A673 (cell line): ENCODE results near the gene DDX21. TPM values are rescaled to one million over a fixed set of nuclear protein-coding genes. Genes with fewer than 3 reads are reported as not detected.

ENCODE experiments used
- BruUV-seq: library from RNA; stranded (reverse); fragments of 400-500 nt; replicated peaks from 2 replicates; lab custom pipeline; 2021; lab: Mats Ljungman, UMichigan
- CTCF ChIA-PET: fragments of 300-600 bp; sonication (Branson Sonifier 250); formaldehyde crosslinking; loops from one replicate; lab custom pipeline; 2022; ENCODE audit warnings: antibody characterized with exemption; lab: Charles Lee
- POLR2A ChIA-PET: fragments of 300-600 bp; sonication (Branson Sonifier 250); formaldehyde crosslinking; loops from one replicate; lab custom pipeline; 2022; ENCODE audit warnings: antibody characterized with exemption; ENCODE audit not compliant: low non-redundant PET; lab: Charles Lee
- DNase-seq: peaks from one replicate; pipeline ENCODE4 v3.0.0-alpha.2; 2015; ENCODE audit warnings: low spot score
- H3K27ac ChIP-seq: fragments of 200-600 bp; sonication (generic); 2 replicates; pipeline ENCODE4 v1.5.1; 2016; ENCODE audit warnings: mixed run types, low read depth, mild to moderate bottlenecking, mixed read lengths, antibody characterized with exemption, low read length; ENCODE audit not compliant: poor library complexity, severe bottlenecking
- H3K27me3 ChIP-seq: fragments of 200-600 bp; sonication (generic); replicated peaks from 2 replicates; pipeline ENCODE4 v1.6.1; 2017; ENCODE audit warnings: mixed run types, low read depth, mild to moderate bottlenecking, mixed read lengths, antibody characterized with exemption, low read length; ENCODE audit not compliant: insufficient read depth, poor library complexity
- H3K36me3 ChIP-seq: fragments of 200-600 bp; sonication (generic); 2 replicates; pipeline ENCODE4 v1.6.1; 2016; ENCODE audit warnings: mixed run types, mild to moderate bottlenecking, mixed read lengths, antibody characterized with exemption, low read length; ENCODE audit not compliant: insufficient read depth, poor library complexity, severe bottlenecking
- H3K4me1 ChIP-seq: fragments of 200-600 bp; sonication (generic); 2 replicates; pipeline ENCODE4 v1.6.1; 2017; ENCODE audit warnings: mixed run types, mild to moderate bottlenecking, mixed read lengths, antibody characterized with exemption, low read length; ENCODE audit not compliant: insufficient read depth, poor library complexity, severe bottlenecking
- H3K4me3 ChIP-seq: fragments of 200-600 bp; sonication (generic); 2 replicates; pipeline ENCODE4 v1.5.1; 2016; ENCODE audit warnings: low read depth, mixed run types, mild to moderate bottlenecking, mixed read lengths, low read length; ENCODE audit not compliant: poor library complexity, severe bottlenecking
- H3K9me3 ChIP-seq: fragments of 200-600 bp; sonication (generic); 2 replicates; pipeline ENCODE4 v1.6.1; 2016; ENCODE audit warnings: mixed run types, low read depth, mild to moderate bottlenecking, mixed read lengths, antibody characterized with exemption, low read length; ENCODE audit not compliant: poor library complexity, severe bottlenecking
- CTCF ChIP-seq: fragments of 300-800, 200-600 bp; sonication (generic); conservative IDR thresholded peaks from 2 replicates; pipeline ENCODE4 v1.5.1; 2017; ENCODE audit warnings: low read depth, mild to moderate bottlenecking, antibody characterized with exemption, low read length, moderate library complexity, mixed read lengths
- EZH2 ChIP-seq: fragments of 200-600 bp; sonication (generic); IDR thresholded peaks from 2 replicates; pipeline ENCODE4 v1.6.1; 2017; ENCODE audit warnings: borderline replicate concordance, low read depth, mild to moderate bottlenecking, mixed read lengths, antibody characterized with exemption, low read length; ENCODE audit not compliant: poor library complexity, severe bottlenecking
- intact Hi-C: fragments of 100-400 bp; cut with micrococcal nuclease; formaldehyde crosslinking; loops from one replicate; pipeline ENCODE4 v1.10.0; 2022; ENCODE audit not compliant: unreplicated experiment
- total RNA-seq: library from RNA; stranded (reverse); gene quantifications from 2 replicates; pipeline ENCODE4 v1.2.3, GENCODE V29; 2021

DDX21 gene
- total RNA-seq, 1 experiment from 2014 or later: 188 TPM

- no peaks in the 10 kb centered on the region for H3K27me3 ChIP-seq
- ChIA-PET CTCF (no interaction called here), POLR2A (no interaction called here)
- intact Hi-C loops: no loop called here
- no peak for DNase-seq
- no TSS peak for BruUV-seq
- H3K4me3 ChIP-seq: no peak overlapping the region
- no peaks in the 10 kb centered on the region for H3K36me3 ChIP-seq
- H3K27ac ChIP-seq: no peak overlapping the region
- no peaks in the 10 kb centered on the region for H3K4me1 ChIP-seq
- H3K9me3 ChIP-seq: peaks cover 4% of the 10 kb centered on the region
- TF ChIP-seq EZH2 (no peak), CTCF (no peak)
Observed at GRCh38 chr10:69025370-69025896, 69.5 kb downstream of the DDX21 start.

- POLR2A ChIA-PET: no interaction called here
- intact Hi-C loops: no loop called here
- H3K4me1 ChIP-seq: no peaks in the 10 kb centered on the region
- TF ChIP-seq CTCF (no peak), EZH2 (no peak)
- no peaks in the 10 kb centered on the region for H3K27me3 ChIP-seq
- CTCF ChIA-PET: no interaction called here
- no peaks in the 10 kb centered on the region for H3K36me3 ChIP-seq
- peaks cover 6% of the 10 kb centered on the region for H3K9me3 ChIP-seq
- DNase-seq: no peak
- H3K4me3 ChIP-seq: no peak overlapping the region
- H3K27ac ChIP-seq: no peak overlapping the region
- BruUV-seq: no TSS peak
Observed at GRCh38 chr10:69033256-69033655, 77.3 kb downstream of the DDX21 start.

Other genes starting within 250 kb of the DDX21 start
- 126 and 141 TPM in 2 replicates for gene CCAR1, start 234.9 kb upstream of the DDX21 start, total RNA-seq
- gene STOX1, start 128.6 kb upstream of the DDX21 start, total RNA-seq: 2.1 and 2.4 TPM in 2 replicates
- 46.1 and 50.1 TPM in 2 replicates for gene DDX50, start 54.9 kb upstream of the DDX21 start, total RNA-seq
- 40.5 and 42.8 TPM in 2 replicates for gene KIFBP, start 32.6 kb downstream of the DDX21 start, total RNA-seq
- gene SRGN, start 131.9 kb downstream of the DDX21 start, total RNA-seq: 0.32 TPM in 1 of 2 replicates, not detected in the other
- gene VPS26A, start 168.0 kb downstream of the DDX21 start, total RNA-seq: 80.1 and 82.1 TPM in 2 replicates
- 54.3 and 55.3 TPM in 2 replicates for gene SUPV3L1, start 224.1 kb downstream of the DDX21 start, total RNA-seq